ENCODE measurements around the gene TTF2.

The TTF2 gene

DNA sequence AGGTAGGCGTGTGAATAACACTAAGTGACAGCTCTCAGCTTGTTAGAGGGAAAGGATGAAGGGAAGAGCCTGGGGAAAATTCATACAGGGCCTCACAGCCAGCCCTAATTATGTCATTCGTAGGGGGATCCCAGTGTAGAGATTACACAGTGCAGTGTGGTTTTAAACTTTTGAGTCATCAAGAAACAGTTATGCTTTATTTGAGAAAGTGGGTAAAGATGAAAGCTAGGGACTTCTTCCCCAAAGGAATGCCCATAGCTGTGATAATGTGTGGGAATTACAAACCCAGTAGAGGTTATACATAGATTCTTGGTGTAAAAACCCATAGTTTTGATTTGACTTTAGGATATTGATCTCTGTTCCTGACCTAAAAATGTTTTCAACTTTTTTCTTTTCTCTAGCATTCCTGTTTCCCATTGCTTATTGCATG is 1.9 kb downstream of the TTF2 start:
- no peak for DNase-seq (ENCODE audit: low spot score)
- no peak overlapping the region for H3K27ac ChIP-seq
- TF ChIP-seq CTCF (conservative IDR thresholded peaks at IDR 0.05; ENCODE audit: low read depth) = no peak
- ChIA-PET POLR2A (ENCODE audit: low non-redundant PET) (no interaction called here), CTCF (no interaction called here)

DNA sequence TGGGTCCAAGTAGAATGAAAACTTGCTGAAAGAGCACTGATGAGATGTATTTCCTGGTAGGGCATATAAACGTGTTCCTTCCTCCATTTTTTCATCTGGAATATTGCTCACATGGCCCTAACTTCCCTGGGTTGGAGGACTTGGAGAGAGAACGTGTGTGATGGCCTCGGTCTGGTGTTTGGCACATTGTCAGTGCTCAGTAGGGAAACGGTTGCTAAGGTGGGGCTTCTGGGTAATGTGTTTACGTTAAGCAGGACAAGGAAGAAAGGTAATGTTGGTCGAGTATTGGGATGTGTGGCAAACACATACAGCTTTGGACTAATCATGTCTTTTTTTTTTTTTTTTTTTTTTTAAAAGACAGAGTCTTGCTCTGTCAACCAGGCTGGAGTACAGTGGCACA is 6.2 kb downstream of the TTF2 start:
- POLR2A ChIA-PET (ENCODE audit: low non-redundant PET) = no interaction called here
- DNase-seq (ENCODE audit: low spot score) = no peak
- H3K27ac ChIP-seq = no peak overlapping the region
- no peak for TF ChIP-seq CTCF (conservative IDR thresholded peaks at IDR 0.05; ENCODE audit: low read depth)
- CTCF ChIA-PET = interaction anchor here (0.7 to 2.3 kb wide), 5 partner anchors 43 to 218 kb away, joined by 3 to 26 read pairs (median 9); no protein-coding TSS in a partner anchor

DNA sequence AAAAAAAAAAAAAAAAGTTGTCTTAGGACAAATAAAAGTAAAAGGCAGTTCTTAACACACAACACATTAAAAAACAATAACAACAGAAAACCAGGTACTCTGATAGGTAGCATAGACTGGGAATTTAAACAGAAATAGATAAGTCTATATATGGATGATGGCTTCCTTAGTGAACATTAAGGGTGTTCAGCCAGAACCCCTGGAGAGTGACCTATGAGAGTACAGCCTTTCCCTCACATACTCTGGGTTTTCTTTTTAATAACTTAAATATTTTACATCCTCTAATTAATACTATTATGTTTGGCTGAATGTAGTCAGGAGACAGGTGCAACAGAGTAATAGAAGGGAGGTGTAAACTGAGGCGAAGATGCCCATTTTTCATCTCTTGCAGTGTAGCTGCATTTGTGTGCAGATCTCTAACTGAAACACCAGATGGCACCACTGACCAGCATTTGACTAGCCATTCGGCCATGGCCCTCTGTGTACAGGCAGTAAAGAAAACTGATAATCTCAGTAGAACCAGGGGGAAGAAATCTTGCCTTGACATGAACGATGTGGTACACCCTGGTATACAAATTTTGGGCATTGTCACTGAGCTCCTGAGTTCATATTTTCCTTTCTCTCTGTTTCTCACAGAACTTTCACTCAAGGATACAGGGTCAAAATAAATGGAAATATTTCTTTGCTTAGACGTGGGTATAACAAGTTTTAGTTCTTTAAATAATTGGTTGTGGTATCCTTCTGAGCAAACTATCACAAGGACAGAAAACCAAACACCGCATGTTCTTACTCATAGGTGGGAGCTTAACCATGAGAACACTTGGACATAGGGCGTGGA is 7.6 kb downstream of the TTF2 start:
- H3K27ac ChIP-seq = no peak overlapping the region
- TF ChIP-seq CTCF (conservative IDR thresholded peaks at IDR 0.05; ENCODE audit: low read depth) = peak; percentile 80
- DNase-seq (ENCODE audit: low spot score) = peak; percentile 57
- ChIA-PET POLR2A (ENCODE audit: low non-redundant PET) (no interaction called here), CTCF (interaction anchor here (0.6 to 2.3 kb wide), 12 partner anchors 9 to 330 kb away, joined by 3 to 26 read pairs (median 3); no protein-coding TSS in a partner anchor)

DNA sequence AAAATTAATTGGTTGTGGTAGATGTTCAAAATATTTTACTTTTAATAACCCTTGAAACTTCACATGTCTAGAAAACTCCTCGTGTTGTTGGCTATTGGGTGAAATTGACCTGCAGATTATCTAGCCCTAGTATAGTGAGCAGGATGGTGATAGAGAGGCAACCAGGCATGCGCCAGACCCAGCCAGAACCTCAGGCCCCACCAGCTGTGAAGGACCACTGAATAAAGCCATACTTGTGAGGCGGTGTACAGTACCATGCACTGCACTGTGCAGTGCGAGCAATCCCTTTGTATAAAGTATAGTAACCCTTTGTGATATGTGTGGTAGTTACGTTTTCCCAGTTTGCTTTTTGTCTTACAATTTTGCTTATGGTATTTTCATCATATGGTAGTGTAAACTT is 8.5 kb downstream of the TTF2 start:
- TF ChIP-seq CTCF (conservative IDR thresholded peaks at IDR 0.05; ENCODE audit: low read depth) = no peak
- no peak for DNase-seq (ENCODE audit: low spot score)
- ChIA-PET POLR2A (ENCODE audit: low non-redundant PET) (no interaction called here), CTCF (interaction anchor here (0.6 to 2.3 kb wide), 9 partner anchors 9 to 319 kb away, joined by 3 to 26 read pairs (median 3); no protein-coding TSS in a partner anchor)
- H3K27ac ChIP-seq = no peak overlapping the region

DNA sequence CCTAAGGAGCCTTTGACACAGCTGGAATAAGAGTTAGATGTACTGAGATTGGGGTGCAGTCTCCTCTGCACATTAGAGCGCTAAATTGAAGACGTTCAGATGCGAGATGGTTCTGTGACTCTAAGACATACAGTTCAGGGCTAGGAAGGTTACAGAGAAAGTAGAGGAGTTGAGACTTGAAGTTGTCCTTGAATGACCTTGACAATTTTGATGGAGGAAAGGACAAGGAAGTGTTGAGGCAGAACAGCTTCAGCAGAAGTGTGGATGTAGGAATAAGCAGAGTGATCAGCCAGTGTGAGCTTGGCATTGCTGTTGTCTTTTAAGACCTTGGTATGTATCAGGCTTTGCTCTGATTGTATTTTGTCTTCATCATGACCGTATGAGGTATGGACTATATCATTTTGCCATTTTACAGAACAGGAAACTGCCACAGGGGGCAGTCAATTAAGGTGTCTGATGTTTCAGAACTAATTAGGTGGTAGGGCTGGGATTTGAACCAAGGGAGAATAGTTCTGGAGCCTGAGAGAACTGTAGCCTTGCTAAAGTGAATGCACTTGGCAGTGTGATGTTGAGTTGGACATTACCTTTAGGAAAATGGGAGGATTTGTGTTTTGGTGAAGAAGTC is 9.2 kb downstream of the TTF2 start:
- POLR2A ChIA-PET (ENCODE audit: low non-redundant PET) = no interaction called here
- no peak overlapping the region for H3K27ac ChIP-seq
- no peak for TF ChIP-seq CTCF (conservative IDR thresholded peaks at IDR 0.05; ENCODE audit: low read depth)
- CTCF ChIA-PET = interaction anchor here (1.1 kb wide), 1 partner anchor 60 kb away, joined by 3 read pairs; no protein-coding TSS in a partner anchor
- no peak for DNase-seq (ENCODE audit: low spot score)

DNA sequence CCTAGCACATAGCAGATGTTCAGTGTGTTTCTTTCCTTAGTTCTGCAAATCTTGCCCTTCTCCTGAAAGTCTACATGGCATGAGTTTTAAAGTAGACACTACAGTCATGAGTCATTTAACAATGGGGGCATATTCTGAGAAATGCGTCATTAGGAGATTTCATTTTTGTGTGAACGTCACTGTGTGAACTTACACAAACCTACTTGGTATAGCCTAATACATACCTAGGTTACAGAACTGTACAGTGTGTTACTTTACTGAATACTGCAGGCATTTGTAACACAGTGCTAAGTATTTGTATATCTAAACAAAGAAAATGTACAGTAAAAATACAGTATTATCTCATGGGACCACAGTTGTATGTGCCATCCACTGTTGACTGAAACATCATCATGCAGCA is 10.0 kb downstream of the TTF2 start:
- CTCF ChIA-PET = interaction anchor here (1.1 kb wide), 1 partner anchor 59 kb away, joined by 3 read pairs; no protein-coding TSS in a partner anchor
- POLR2A ChIA-PET (ENCODE audit: low non-redundant PET) = no interaction called here
- no peak for DNase-seq (ENCODE audit: low spot score)
- H3K27ac ChIP-seq = no peak overlapping the region
- TF ChIP-seq CTCF (conservative IDR thresholded peaks at IDR 0.05; ENCODE audit: low read depth) = no peak

Data from RWPE1 (cell line).